Neural cell (in vitro differentiated cells): Measurements from ENCODE around the gene LHFPL2.

Experiments used
- EP300 ChIP-seq: fragments of 450-650 bp; conservative IDR thresholded peaks from 2 replicates; pipeline ENCODE4 v1.6.1; 2014; ENCODE audit warnings: antibody characterized with exemption, mild to moderate bottlenecking, moderate library complexity; ENCODE audit not compliant: poor library complexity, severe bottlenecking
- SMC3 ChIP-seq: fragments of 450-650 bp; conservative IDR thresholded peaks from 2 replicates; pipeline ENCODE4 v1.6.1; 2014; ENCODE audit warnings: antibody characterized with exemption, mild to moderate bottlenecking, moderate library complexity; ENCODE audit not compliant: poor library complexity
- TF ChIP-seq, protein P1 (sequence below): fragments of 450-650 bp; IDR thresholded peaks from 2 replicates; pipeline ENCODE4 v1.5.1; 2014; ENCODE audit warnings: antibody characterized with exemption, mild to moderate bottlenecking, moderate library complexity; ENCODE audit not compliant: poor library complexity, severe bottlenecking
- TF ChIP-seq, protein P2 (sequence below): IDR thresholded peaks from 2 replicates; pipeline ENCODE4 v1.6.1; 2012; ENCODE audit warnings: borderline replicate concordance

DNA sequence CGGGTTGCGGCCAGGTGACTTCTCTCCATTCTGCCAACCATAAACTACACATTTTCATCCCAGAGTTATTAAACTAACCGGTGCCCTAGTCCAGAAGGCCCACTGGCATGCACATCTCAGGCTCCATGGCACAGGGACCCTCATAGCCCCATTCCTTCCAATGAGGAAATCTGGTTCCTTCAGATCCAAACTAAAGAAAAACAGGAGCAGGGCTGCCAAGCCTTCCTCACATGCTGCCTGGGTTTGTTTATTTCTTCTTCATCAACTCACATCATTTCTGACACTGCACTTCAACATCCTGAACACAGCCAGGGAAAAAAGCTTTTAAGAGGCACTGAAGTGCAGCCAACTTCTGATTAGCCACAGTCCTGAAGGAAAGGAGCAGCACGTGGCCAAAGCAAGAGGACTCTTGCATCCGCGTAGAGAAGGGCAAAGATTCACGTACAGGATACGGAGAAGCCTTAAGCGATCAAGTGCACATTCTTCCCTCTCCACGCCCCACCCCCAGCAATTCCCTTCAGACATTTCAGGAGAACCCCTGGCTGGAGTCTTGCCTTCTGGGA, 22.5 kb downstream of the LHFPL2 start:
- TF ChIP-seq, protein P1, sequence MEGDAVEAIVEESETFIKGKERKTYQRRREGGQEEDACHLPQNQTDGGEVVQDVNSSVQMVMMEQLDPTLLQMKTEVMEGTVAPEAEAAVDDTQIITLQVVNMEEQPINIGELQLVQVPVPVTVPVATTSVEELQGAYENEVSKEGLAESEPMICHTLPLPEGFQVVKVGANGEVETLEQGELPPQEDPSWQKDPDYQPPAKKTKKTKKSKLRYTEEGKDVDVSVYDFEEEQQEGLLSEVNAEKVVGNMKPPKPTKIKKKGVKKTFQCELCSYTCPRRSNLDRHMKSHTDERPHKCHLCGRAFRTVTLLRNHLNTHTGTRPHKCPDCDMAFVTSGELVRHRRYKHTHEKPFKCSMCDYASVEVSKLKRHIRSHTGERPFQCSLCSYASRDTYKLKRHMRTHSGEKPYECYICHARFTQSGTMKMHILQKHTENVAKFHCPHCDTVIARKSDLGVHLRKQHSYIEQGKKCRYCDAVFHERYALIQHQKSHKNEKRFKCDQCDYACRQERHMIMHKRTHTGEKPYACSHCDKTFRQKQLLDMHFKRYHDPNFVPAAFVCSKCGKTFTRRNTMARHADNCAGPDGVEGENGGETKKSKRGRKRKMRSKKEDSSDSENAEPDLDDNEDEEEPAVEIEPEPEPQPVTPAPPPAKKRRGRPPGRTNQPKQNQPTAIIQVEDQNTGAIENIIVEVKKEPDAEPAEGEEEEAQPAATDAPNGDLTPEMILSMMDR = no peak
- no peak for TF ChIP-seq SMC3
- TF ChIP-seq, protein P2, sequence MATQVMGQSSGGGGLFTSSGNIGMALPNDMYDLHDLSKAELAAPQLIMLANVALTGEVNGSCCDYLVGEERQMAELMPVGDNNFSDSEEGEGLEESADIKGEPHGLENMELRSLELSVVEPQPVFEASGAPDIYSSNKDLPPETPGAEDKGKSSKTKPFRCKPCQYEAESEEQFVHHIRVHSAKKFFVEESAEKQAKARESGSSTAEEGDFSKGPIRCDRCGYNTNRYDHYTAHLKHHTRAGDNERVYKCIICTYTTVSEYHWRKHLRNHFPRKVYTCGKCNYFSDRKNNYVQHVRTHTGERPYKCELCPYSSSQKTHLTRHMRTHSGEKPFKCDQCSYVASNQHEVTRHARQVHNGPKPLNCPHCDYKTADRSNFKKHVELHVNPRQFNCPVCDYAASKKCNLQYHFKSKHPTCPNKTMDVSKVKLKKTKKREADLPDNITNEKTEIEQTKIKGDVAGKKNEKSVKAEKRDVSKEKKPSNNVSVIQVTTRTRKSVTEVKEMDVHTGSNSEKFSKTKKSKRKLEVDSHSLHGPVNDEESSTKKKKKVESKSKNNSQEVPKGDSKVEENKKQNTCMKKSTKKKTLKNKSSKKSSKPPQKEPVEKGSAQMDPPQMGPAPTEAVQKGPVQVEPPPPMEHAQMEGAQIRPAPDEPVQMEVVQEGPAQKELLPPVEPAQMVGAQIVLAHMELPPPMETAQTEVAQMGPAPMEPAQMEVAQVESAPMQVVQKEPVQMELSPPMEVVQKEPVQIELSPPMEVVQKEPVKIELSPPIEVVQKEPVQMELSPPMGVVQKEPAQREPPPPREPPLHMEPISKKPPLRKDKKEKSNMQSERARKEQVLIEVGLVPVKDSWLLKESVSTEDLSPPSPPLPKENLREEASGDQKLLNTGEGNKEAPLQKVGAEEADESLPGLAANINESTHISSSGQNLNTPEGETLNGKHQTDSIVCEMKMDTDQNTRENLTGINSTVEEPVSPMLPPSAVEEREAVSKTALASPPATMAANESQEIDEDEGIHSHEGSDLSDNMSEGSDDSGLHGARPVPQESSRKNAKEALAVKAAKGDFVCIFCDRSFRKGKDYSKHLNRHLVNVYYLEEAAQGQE = no peak
- TF ChIP-seq EP300 = no peak
